ENCODE data around the gene ACTR10.

- TF ChIP-seq CTCF (conservative IDR thresholded peaks at IDR 0.05) = no peak
- no peak for TF ChIP-seq ZFX (IDR thresholded peaks at IDR 0.05)
These were observed 32.1 kb upstream of the ACTR10 start for GRCh38 chr14:58167891-58168290.
